ENCODE measurements around the gene PADI6.
"Not testable (repeated sequence)": the region's sequence is repeated elsewhere in the genome, so short reads cannot be mapped to it uniquely, and the experiment has no call there.

Gene PADI6

DNA sequence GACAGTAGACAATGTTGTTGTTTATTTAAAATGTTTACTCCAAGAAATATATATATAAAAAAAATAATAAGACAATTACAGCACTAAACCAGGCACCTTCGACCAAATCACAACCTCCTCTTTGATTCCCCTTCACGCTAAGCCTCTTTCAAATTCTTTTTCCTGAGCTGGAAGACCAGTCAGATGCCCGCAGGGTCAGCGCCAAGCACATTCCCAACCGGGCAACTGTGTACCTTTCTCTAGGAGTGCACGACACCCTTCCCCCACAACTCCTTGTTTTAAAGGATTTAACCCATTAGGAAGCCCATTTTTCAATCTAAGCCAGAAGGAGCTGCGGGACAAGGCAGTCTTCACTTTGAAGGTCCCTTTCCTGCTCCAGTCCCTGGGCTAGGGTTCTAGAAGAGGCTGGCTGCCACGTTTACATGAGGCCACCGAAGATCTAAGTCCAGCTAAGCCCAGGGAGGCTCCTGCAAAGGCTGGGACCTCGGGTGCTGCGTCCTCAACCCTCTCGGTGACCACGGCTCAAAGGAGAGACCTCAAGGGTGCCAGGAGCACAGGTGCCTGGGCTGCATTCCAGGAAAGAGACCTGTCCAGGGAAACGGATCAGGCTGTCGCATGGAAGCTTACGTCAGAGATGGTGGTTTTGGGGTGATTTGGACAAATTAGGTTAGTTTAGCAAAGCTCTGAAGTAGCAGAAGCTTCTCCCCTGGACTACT is 34.9 kb downstream of the PADI6 start:
- H3K9me3 ChIP-seq (ENCODE audit: control insufficient read depth in 1 of 2, low read length in 2 of 2); H3K4me1 ChIP-seq (ENCODE audit: control insufficient read depth in 1 of 2, insufficient read depth in 2 of 2, low read length in 2 of 2); H3K27me3 ChIP-seq (ENCODE audit: low read depth, low read length); H3K4me3 ChIP-seq (ENCODE audit: low read depth in 1 of 2, low read length in 2 of 2); H3K27ac ChIP-seq (ENCODE audit: low read length): not testable (repeated sequence)
- H3K36me3 ChIP-seq (ENCODE audit: control insufficient read depth in 1 of 2, insufficient read depth in 2 of 2, low read length in 2 of 2): peaks cover 18 to 37% of the 10 kb centered on the region in 2 donors

DNA sequence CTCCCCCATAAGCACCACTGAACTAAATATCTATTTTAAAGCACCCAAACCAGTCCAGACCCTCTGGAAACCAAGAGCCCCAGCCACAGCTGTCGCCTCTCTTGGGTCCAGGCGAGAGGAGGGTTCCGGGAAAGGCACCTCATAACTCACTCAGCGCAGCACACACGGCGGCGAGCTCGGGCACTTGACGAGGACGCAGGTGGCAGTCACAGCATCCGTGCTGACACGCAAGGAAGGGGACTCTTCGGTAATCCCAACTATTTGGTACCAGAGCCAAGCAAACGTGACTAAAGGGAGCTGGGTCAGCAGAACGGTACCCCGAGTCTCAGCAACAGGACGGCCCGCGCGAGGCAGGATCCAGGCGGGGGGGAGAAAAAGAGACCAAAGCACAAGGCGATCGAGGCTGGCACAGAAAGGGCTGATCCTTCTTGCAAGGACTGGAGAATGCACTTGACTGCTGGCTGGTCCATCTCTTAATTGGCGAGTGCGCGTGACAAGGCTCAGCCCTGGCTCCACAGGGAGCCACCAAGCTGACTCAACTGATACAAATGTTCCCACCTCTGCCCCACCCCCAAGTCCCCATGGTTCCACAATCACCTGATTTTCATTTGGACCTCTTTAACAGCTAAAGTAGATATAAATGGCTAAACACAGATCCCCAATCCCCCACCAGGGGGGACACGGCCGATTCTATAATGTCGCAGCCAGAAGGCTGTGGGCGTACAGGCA is 36.0 kb downstream of the PADI6 start:
- H3K27me3 ChIP-seq (ENCODE audit: low read depth, low read length); H3K4me1 ChIP-seq (ENCODE audit: control insufficient read depth in 1 of 2, insufficient read depth in 2 of 2, low read length in 2 of 2); H3K4me3 ChIP-seq (ENCODE audit: low read depth in 1 of 2, low read length in 2 of 2); H3K27ac ChIP-seq (ENCODE audit: low read length); H3K9me3 ChIP-seq (ENCODE audit: control insufficient read depth in 1 of 2, low read length in 2 of 2): not testable (repeated sequence)
- H3K36me3 ChIP-seq (ENCODE audit: control insufficient read depth in 1 of 2, insufficient read depth in 2 of 2, low read length in 2 of 2): peaks cover 29 to 47% of the 10 kb centered on the region in 2 donors

DNA sequence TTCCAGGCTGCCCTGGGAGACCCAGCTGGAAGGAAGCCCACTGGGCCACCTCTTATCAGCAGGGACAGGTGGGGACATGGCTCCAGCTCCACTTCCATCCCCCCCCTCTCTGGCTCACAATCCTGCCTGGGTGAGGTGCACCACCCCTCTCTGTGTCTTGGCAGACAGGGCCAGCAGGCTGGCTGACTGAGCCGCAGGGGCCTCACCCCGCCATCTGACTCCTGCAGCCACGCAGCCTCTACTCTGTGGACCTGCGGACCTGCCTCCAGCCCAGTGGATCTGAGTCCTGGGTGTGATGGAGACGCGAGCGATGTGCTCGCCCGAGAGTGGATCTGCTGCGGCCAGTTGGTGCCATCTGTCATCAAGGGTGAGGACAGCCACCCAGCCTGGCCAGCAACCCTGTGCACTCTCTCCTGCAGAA is 37.4 kb downstream of the PADI6 start:
- no peak overlapping the region for H3K4me3 ChIP-seq (ENCODE audit: low read depth in 1 of 2, low read length in 2 of 2)
- no peaks in the 10 kb centered on the region for H3K4me1 ChIP-seq (ENCODE audit: control insufficient read depth in 1 of 2, insufficient read depth in 2 of 2, low read length in 2 of 2)
- H3K27me3 ChIP-seq (ENCODE audit: low read depth, low read length): no peaks in the 10 kb centered on the region
- no peaks in the 10 kb centered on the region for H3K9me3 ChIP-seq (ENCODE audit: control insufficient read depth in 1 of 2, low read length in 2 of 2)
- H3K27ac ChIP-seq (ENCODE audit: low read length): no peak overlapping the region
- peaks cover 41 to 61% of the 10 kb centered on the region in 2 donors for H3K36me3 ChIP-seq (ENCODE audit: control insufficient read depth in 1 of 2, insufficient read depth in 2 of 2, low read length in 2 of 2)

DNA sequence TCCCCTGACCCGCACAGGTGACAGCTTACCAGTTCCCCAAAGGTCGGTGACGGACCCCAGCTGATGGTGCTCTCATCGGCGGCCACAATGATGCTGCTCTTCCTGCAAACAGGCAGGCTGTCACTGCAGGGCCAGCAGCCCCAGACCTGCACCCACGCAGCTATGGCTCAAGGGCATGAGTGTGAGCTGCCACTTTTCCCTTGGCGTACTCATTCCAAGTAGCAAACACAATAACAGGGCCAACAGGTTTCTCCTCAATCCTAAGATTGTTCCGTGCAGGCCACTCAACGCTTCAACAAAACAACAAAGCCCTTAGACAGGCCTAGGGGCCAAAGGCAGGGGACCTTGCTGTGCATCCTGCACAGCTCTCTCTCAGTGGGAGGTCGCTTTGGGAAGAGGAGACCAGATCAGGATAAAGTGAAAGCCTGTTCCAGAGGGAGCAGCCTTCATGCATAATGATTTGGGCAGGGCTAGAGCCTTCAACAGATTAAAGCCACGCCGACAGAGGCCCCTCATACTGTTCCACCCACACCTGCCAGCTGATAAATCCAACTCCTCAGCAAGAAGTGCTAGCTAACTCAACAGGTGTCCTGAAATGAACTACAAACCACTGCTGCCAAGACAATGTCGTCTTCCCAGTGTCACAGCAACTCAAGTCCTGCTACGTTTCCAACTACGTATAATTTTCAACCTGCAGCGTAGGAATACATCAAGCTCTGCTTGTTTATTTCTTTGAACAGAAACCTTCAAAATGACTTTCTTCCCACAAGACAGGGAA is 40.3 kb downstream of the PADI6 start:
- Histone ChIP-seq H3K36me3 (ENCODE audit: control insufficient read depth in 1 of 2, insufficient read depth in 2 of 2, low read length in 2 of 2) (peaks cover 59 to 86% of the 10 kb centered on the region in 2 donors), H3K9me3 (ENCODE audit: control insufficient read depth in 1 of 2, low read length in 2 of 2) (no peaks in the 10 kb centered on the region)

DNA sequence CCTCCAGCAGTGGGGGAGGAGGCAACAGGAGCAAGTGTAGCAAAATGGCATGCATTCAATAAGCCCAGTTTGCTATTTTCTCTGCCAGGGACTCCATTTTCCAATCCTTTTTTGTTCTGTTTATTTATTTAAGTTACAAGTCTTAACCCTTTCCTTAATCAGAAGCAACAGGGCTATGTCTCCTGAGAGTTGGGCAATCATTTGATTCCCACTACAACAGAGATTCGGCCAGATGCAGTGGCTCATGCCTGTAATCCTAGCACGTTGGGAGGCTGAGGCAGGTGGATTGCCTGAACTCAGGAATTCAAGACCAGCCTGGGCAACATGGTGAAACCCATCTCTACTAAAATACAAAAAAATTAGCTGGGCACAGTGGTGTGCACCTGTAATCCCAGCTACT is 42.0 kb downstream of the PADI6 start:
- H3K9me3 ChIP-seq (ENCODE audit: control insufficient read depth in 1 of 2, low read length in 2 of 2): no peaks in the 10 kb centered on the region
- H3K4me3 ChIP-seq (ENCODE audit: low read depth in 1 of 2, low read length in 2 of 2): no peak overlapping the region
- peaks cover 61 to 88% of the 10 kb centered on the region in 2 donors for H3K36me3 ChIP-seq (ENCODE audit: control insufficient read depth in 1 of 2, insufficient read depth in 2 of 2, low read length in 2 of 2)
- no peak overlapping the region for H3K27ac ChIP-seq (ENCODE audit: low read length)
- no peaks in the 10 kb centered on the region for H3K27me3 ChIP-seq (ENCODE audit: low read depth, low read length)
- H3K4me1 ChIP-seq (ENCODE audit: control insufficient read depth in 1 of 2, insufficient read depth in 2 of 2, low read length in 2 of 2): no peaks in the 10 kb centered on the region

More for the DNA sequence above, 40.3 kb downstream of the PADI6 start:
- no peak overlapping the region for H3K27ac ChIP-seq (ENCODE audit: low read length)
- no peaks in the 10 kb centered on the region for H3K27me3 ChIP-seq (ENCODE audit: low read depth, low read length)
- H3K4me3 ChIP-seq (ENCODE audit: low read depth in 1 of 2, low read length in 2 of 2): no peak overlapping the region
- no peaks in the 10 kb centered on the region for H3K4me1 ChIP-seq (ENCODE audit: control insufficient read depth in 1 of 2, insufficient read depth in 2 of 2, low read length in 2 of 2)

DNA sequence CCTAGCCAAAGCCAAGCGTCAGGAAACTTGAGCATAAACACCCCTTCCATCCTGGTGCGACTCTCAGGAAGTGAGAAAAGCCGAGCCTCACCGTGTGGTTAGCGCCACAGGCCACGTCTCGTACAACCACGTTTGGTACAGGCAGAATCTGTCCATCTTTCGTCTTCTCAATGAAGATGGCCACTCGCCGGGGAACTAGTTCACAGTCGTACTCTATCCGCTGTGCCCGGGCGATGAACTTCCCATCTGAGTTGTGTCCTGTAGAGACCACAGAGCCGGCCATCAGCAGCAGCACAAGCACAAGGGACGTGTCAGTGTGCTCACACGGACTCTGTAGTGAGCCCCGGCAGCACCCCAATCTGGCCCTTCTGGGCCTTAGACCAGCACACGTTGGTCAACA is 44.4 kb downstream of the PADI6 start:
- peaks cover 58 to 77% of the 10 kb centered on the region in 2 donors for H3K36me3 ChIP-seq (ENCODE audit: control insufficient read depth in 1 of 2, insufficient read depth in 2 of 2, low read length in 2 of 2)
- no peaks in the 10 kb centered on the region for H3K9me3 ChIP-seq (ENCODE audit: control insufficient read depth in 1 of 2, low read length in 2 of 2)
- no peaks in the 10 kb centered on the region for H3K4me1 ChIP-seq (ENCODE audit: control insufficient read depth in 1 of 2, insufficient read depth in 2 of 2, low read length in 2 of 2)
- H3K27ac ChIP-seq (ENCODE audit: low read length): no peak overlapping the region
- no peaks in the 10 kb centered on the region for H3K27me3 ChIP-seq (ENCODE audit: low read depth, low read length)
- H3K4me3 ChIP-seq (ENCODE audit: low read depth in 1 of 2, low read length in 2 of 2): no peak overlapping the region

DNA sequence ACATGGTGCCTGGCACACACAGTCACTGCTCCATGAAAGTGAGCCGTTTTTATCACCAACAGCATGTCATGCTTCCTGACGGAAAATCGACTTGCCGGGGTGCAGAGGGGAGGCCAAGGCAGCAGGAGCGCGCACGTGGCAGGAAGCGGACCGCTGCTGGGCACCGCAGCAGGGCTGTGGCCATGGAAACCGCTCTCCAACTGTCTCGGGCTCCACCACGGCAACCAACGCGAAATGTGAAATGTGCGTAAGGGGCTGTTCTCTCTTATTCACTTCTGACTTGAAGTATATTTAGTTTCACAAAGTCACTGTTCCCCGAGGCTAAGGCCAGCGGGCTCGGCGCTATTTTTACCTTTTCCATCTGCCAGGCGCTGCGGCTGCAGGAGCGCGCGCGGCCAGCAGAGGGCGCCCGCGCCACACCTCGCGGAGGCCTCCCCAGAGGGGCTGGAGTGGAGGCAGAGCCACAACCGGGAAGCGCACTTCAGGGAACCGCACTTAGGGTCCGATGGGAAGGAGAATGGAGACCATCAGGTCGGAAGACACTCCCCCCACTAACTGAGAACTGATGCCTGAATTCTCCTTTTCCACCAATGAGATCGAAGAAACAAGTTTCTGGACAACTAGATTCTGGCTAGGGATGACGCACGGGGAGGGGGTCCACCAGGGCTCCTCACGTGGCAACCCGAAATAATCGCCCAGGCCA is 47.8 kb downstream of the PADI6 start:
- Histone ChIP-seq H3K27me3 (ENCODE audit: low read depth, low read length) (no peaks in the 10 kb centered on the region), H3K4me3 (ENCODE audit: low read depth in 1 of 2, low read length in 2 of 2) (no peak overlapping the region), H3K27ac (ENCODE audit: low read length) (no peak overlapping the region), H3K4me1 (ENCODE audit: control insufficient read depth in 1 of 2, insufficient read depth in 2 of 2, low read length in 2 of 2) (peaks cover 0 to 17% of the 10 kb centered on the region in 2 donors), H3K9me3 (ENCODE audit: control insufficient read depth in 1 of 2, low read length in 2 of 2) (no peaks in the 10 kb centered on the region), H3K36me3 (ENCODE audit: control insufficient read depth in 1 of 2, insufficient read depth in 2 of 2, low read length in 2 of 2) (peaks cover 39 to 46% of the 10 kb centered on the region in 2 donors)

DNA sequence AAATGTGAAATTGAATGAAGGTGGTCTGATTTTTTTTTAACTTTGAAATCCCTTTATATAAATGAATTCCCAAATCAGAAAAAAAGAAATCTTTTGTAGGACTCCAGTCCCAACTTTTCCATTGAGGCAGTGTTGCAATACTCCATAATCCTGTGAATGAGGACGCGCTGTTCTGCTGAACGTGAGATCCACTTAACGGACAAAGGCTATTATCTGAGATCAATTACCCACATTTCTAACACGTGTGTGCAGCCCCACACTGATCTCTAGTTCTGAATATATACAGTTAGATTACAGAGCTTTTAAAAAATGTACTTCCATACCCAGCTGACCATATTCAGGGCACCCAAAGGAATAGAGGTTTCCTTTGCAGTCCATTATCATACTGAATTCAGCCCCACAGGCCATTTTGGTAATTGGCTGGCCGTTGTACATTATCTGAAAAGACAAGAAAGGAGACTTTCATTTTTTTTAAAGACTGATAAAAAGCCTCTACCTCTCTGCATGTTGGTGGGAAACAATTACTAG is 48.5 kb downstream of the PADI6 start:
- Histone ChIP-seq H3K27ac (ENCODE audit: low read length) (no peak overlapping the region), H3K4me1 (ENCODE audit: control insufficient read depth in 1 of 2, insufficient read depth in 2 of 2, low read length in 2 of 2) (peaks cover 0 to 23% of the 10 kb centered on the region in 2 donors), H3K9me3 (ENCODE audit: control insufficient read depth in 1 of 2, low read length in 2 of 2) (no peaks in the 10 kb centered on the region), H3K36me3 (ENCODE audit: control insufficient read depth in 1 of 2, insufficient read depth in 2 of 2, low read length in 2 of 2) (peaks cover 42 to 43% of the 10 kb centered on the region in 2 donors), H3K4me3 (ENCODE audit: low read depth in 1 of 2, low read length in 2 of 2) (no peak overlapping the region), H3K27me3 (ENCODE audit: low read depth, low read length) (no peaks in the 10 kb centered on the region)

DNA sequence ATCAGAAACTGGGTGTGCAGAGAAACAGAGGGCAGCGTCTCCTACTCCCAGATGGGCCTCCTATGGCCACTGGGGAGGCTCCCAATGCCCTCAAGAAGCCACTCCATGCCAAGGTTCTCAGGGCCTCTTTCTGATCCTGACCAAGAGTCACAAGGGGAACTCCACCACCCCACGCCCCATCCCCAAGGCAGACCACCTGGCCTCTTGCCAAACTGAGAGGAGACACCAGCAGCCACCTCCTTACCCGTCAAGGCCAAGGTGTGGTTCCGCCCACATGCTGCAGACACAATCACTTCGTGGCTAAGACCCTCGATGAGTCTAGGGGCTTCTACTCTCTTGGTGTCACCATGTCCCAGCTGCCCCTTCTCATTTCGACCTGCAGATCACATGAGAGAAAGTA is 50.5 kb downstream of the PADI6 start:
- Histone ChIP-seq H3K4me1 (ENCODE audit: control insufficient read depth in 1 of 2, insufficient read depth in 2 of 2, low read length in 2 of 2) (peaks cover 0 to 23% of the 10 kb centered on the region in 2 donors), H3K9me3 (ENCODE audit: control insufficient read depth in 1 of 2, low read length in 2 of 2) (no peaks in the 10 kb centered on the region), H3K27me3 (ENCODE audit: low read depth, low read length) (no peaks in the 10 kb centered on the region), H3K36me3 (ENCODE audit: control insufficient read depth in 1 of 2, insufficient read depth in 2 of 2, low read length in 2 of 2) (peaks cover 36 to 39% of the 10 kb centered on the region in 2 donors), H3K4me3 (ENCODE audit: low read depth in 1 of 2, low read length in 2 of 2) (no peak overlapping the region), H3K27ac (ENCODE audit: low read length) (no peak overlapping the region)

DNA sequence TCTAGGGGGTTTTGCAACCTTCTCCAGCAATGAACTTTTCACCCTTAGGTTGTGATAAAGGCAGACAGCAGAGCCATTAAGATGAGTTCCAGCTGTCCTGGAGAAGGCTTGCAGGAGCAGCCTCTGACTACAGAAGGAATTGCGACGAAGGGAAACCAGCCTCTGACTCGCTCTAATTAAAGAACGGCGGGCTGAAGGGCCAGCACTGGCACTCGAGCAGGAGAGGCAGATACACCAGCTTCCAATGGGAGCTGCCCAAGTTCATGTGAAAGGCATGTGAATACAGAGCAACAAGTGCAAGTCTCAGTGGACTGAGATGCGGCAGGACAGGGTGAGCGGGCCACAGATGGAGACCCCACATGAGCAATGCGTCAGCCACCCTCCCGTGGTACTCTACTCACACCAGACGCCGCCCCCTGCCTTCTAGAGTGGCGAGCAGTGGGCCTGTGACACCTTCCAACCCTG is 51.8 kb downstream of the PADI6 start:
- H3K4me1 ChIP-seq (ENCODE audit: control insufficient read depth in 1 of 2, insufficient read depth in 2 of 2, low read length in 2 of 2): peaks cover 0 to 23% of the 10 kb centered on the region in 2 donors
- H3K9me3 ChIP-seq (ENCODE audit: control insufficient read depth in 1 of 2, low read length in 2 of 2): no peaks in the 10 kb centered on the region
- no peak overlapping the region for H3K27ac ChIP-seq (ENCODE audit: low read length)
- peaks cover 39 to 47% of the 10 kb centered on the region in 2 donors for H3K36me3 ChIP-seq (ENCODE audit: control insufficient read depth in 1 of 2, insufficient read depth in 2 of 2, low read length in 2 of 2)
- H3K27me3 ChIP-seq (ENCODE audit: low read depth, low read length): no peaks in the 10 kb centered on the region
- no peak overlapping the region for H3K4me3 ChIP-seq (ENCODE audit: low read depth in 1 of 2, low read length in 2 of 2)
